ENCODE data around the gene GNPDA2.

Gene GNPDA2

DNA sequence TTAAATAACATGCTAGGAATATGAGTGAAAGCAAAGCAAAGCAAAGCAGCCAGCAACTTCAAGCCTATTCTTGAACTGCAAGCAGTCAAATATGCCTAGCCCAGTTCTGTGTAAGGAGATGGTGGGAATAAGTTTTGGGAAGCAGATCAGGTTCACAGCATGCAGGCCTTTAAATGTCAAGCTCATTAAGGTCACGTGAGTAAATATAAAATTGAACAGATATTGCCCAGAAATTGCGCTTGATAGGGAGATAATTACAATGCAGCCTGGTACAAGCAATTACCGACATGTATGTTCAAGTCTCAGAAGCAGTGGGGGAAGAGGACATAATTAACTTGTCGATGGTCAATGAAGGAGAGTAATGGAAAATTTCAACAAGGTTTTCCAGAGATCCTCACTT, 6.0 kb downstream of the GNPDA2 start:
- TF ChIP-seq FOXP2 (optimal IDR thresholded peaks at IDR 0.05; ENCODE audit: borderline replicate concordance, extremely low read depth, extremely low read length, insufficient read depth), result no peak
- no peak for TF ChIP-seq TAF1 (IDR thresholded peaks at IDR 0.05; ENCODE audit: borderline replicate concordance, insufficient read depth, low read length)
- TF ChIP-seq REST (IDR thresholded peaks at IDR 0.05; ENCODE audit: insufficient read depth in 1 of 2, low read depth in 2 of 2, low read length in 2 of 2), result no peak
- no peak for TF ChIP-seq POLR2AphosphoS5 (IDR thresholded peaks at IDR 0.05; ENCODE audit: low read depth, low read length)
- TF ChIP-seq SIN3A (IDR thresholded peaks at IDR 0.05; ENCODE audit: borderline replicate concordance, insufficient read depth, low read length), result no peak

- no peak for TF ChIP-seq REST (IDR thresholded peaks at IDR 0.05; ENCODE audit: insufficient read depth in 1 of 2, low read depth in 2 of 2, low read length in 2 of 2)
- TF ChIP-seq TAF1 (IDR thresholded peaks at IDR 0.05; ENCODE audit: borderline replicate concordance, insufficient read depth, low read length), result no peak
- no peak for TF ChIP-seq FOXP2 (optimal IDR thresholded peaks at IDR 0.05; ENCODE audit: borderline replicate concordance, extremely low read depth, extremely low read length, insufficient read depth)
- no peak for TF ChIP-seq POLR2AphosphoS5 (IDR thresholded peaks at IDR 0.05; ENCODE audit: low read depth, low read length)
- TF ChIP-seq SIN3A (IDR thresholded peaks at IDR 0.05; ENCODE audit: borderline replicate concordance, insufficient read depth, low read length), result no peak
Measured at GRCh38 chr4:44716597-44716996, 9.8 kb downstream of the GNPDA2 start.

GRCh38 chr4:44713125-44713524, 13.2 kb downstream of the GNPDA2 start:
- TF ChIP-seq SIN3A (IDR thresholded peaks at IDR 0.05; ENCODE audit: borderline replicate concordance, insufficient read depth, low read length) (no peak), FOXP2 (optimal IDR thresholded peaks at IDR 0.05; ENCODE audit: borderline replicate concordance, extremely low read depth, extremely low read length, insufficient read depth) (no peak), POLR2AphosphoS5 (IDR thresholded peaks at IDR 0.05; ENCODE audit: low read depth, low read length) (no peak), TAF1 (IDR thresholded peaks at IDR 0.05; ENCODE audit: borderline replicate concordance, insufficient read depth, low read length) (no peak), REST (IDR thresholded peaks at IDR 0.05; ENCODE audit: insufficient read depth in 1 of 2, low read depth in 2 of 2, low read length in 2 of 2) (no peak)

GRCh38 chr4:44704673-44705072, 21.7 kb downstream of the GNPDA2 start:
- TF ChIP-seq REST (IDR thresholded peaks at IDR 0.05; ENCODE audit: insufficient read depth in 1 of 2, low read depth in 2 of 2, low read length in 2 of 2), result no peak
- TF ChIP-seq TAF1 (IDR thresholded peaks at IDR 0.05; ENCODE audit: borderline replicate concordance, insufficient read depth, low read length), result no peak
- TF ChIP-seq POLR2AphosphoS5 (IDR thresholded peaks at IDR 0.05; ENCODE audit: low read depth, low read length), result no peak

DNA sequence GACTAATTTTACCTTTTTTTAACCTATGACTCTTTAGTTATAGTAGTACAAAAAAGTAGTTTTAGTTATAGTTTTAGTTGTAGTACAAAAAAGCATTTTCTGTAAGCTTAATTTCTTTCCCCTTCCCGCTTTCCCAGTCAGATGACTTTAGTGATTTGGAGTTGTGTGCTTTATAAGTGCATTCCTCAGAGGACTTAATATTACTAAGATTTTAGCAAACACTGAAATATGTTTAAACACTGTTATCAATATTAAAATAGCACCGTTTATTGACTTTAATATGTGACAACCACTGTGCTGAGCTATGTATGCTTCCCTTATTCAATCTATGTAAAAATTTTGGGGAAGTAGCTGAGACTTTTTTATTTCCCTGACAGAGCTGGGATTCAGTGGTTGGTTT, 25.3 kb downstream of the GNPDA2 start:
- TF ChIP-seq FOXP2 (optimal IDR thresholded peaks at IDR 0.05; ENCODE audit: borderline replicate concordance, extremely low read depth, extremely low read length, insufficient read depth) (no peak), TAF1 (IDR thresholded peaks at IDR 0.05; ENCODE audit: borderline replicate concordance, insufficient read depth, low read length) (no peak), POLR2AphosphoS5 (IDR thresholded peaks at IDR 0.05; ENCODE audit: low read depth, low read length) (no peak), SIN3A (IDR thresholded peaks at IDR 0.05; ENCODE audit: borderline replicate concordance, insufficient read depth, low read length) (no peak)

All from PFSK-1 (cell line).